SK-N-SH (cell line): ENCODE data around the gene POMC. TPM values are rescaled to one million over a fixed set of nuclear protein-coding genes. Genes with fewer than 3 reads are reported as not detected.

Source experiments
- CTCF ChIA-PET: fragments of 300-600, 350-600 bp; formaldehyde crosslinking; extraction: SDS; loops from one replicate; lab custom pipeline; 2021; lab: Yijun Ruan, JAX
- POLR2A ChIA-PET: fragments of 350-600 bp; sonication (Branson Sonifier 250); formaldehyde crosslinking; extraction: SDS; loops from one replicate; lab custom pipeline; 2020; ENCODE audit warnings: antibody characterized with exemption, inconsistent platforms; lab: Yijun Ruan, JAX
- DNase-seq: peaks from one replicate; pipeline ENCODE4 v3.0.0; 2012
- H2AFZ ChIP-seq: fragments of 200-600 bp; sonication (generic); 2 replicates; pipeline ENCODE4 v1.8.1; 2016; ENCODE audit warnings: antibody characterized with exemption, mild to moderate bottlenecking, low read depth
- H3F3A ChIP-seq: fragments of 200-600 bp; sonication (generic); replicated peaks from 2 replicates; pipeline ENCODE3; 2016; ENCODE audit warnings: antibody characterized with exemption, mild to moderate bottlenecking; ENCODE audit not compliant: insufficient read depth
- H3K27ac ChIP-seq, 2 experiments: fragments of 200-500 bp in 1 of 2; fragments of 200-600 bp in 1 of 2; sonication (Bioruptor generic) in 1 of 2; sonication (generic), shearing (Covaris generic) in 1 of 2; 2 replicates each; pipeline versions ENCODE4 v1.5.1 to v1.6.1; 2014 to 2016; ENCODE audit warnings: low read depth in 2 of 2, inconsistent platforms in 1 of 2, low read length in 1 of 2, mild to moderate bottlenecking in 1 of 2, mixed read lengths in 1 of 2
- H3K27me3 ChIP-seq: fragments of 200-600 bp; sonication (generic), shearing (Covaris generic); 2 replicates; pipeline ENCODE4 v1.6.1; 2016; ENCODE audit warnings: mixed run types; ENCODE audit not compliant: insufficient read depth
- H3K36me3 ChIP-seq, 2 experiments: fragments of 200-500 bp in 1 of 2; fragments of 200-600 bp in 1 of 2; sonication (Bioruptor generic) in 1 of 2; sonication (generic) in 1 of 2; replicated peaks in 1 of 2; 2 replicates each; pipeline versions ENCODE3 to v1.5.1; 2014 to 2016; ENCODE audit warnings: low read length in 1 of 2, mild to moderate bottlenecking in 1 of 2; ENCODE audit not compliant: insufficient read depth in 2 of 2, control insufficient read depth in 1 of 2
- H3K4me1 ChIP-seq, 2 experiments: fragments of 200-500 bp in 1 of 2; fragments of 200-600 bp in 1 of 2; sonication (Bioruptor generic) in 1 of 2; sonication (generic), shearing (Covaris generic) in 1 of 2; 2 replicates each; pipeline versions ENCODE4 v1.5.1 to v1.6.1; 2014 to 2016; ENCODE audit warnings: low read depth in 1 of 2, low read length in 1 of 2, mixed run types in 1 of 2; ENCODE audit not compliant: insufficient read depth in 2 of 2, control insufficient read depth in 1 of 2
- H3K4me2 ChIP-seq: fragments of 200-600 bp; sonication (generic), shearing (Covaris generic); 2 replicates; pipeline ENCODE4 v1.6.1; 2017; ENCODE audit warnings: mixed run types
- H3K4me3 ChIP-seq, 2 experiments: fragments of 200-500 bp in 1 of 2; fragments of 200-600 bp in 1 of 2; sonication (Bioruptor generic) in 1 of 2; sonication (generic), shearing (Covaris generic) in 1 of 2; 2 replicates each; pipeline versions ENCODE4 v1.5.1 to v1.8.1; 2014 to 2016; ENCODE audit warnings: low read depth in 2 of 2, inconsistent platforms in 1 of 2, low read length in 1 of 2, mild to moderate bottlenecking in 1 of 2, mixed read lengths in 1 of 2, moderate library complexity in 1 of 2
- H3K79me2 ChIP-seq: fragments of 200-600 bp; sonication (generic); 2 replicates; pipeline ENCODE4 v1.8.1; 2017; ENCODE audit warnings: mild to moderate bottlenecking; ENCODE audit not compliant: insufficient read depth
- H3K9ac ChIP-seq: fragments of 200-600 bp; sonication (generic); 2 replicates; pipeline ENCODE4 v1.6.1; 2017; ENCODE audit warnings: mixed run types
- H3K9me2 ChIP-seq: fragments of 200-600 bp; sonication (generic); 2 replicates; pipeline ENCODE4 v1.6.1; 2017; ENCODE audit warnings: mixed run types
- H3K9me3 ChIP-seq: fragments of 200-600 bp; sonication (generic); 2 replicates; pipeline ENCODE4 v1.6.1; 2017; ENCODE audit warnings: mixed run types, mild to moderate bottlenecking, moderate library complexity
- H4K20me1 ChIP-seq: fragments of 200-600 bp; sonication (generic); 2 replicates; pipeline ENCODE4 v1.6.1; 2017; ENCODE audit warnings: mild to moderate bottlenecking, mixed run types; ENCODE audit not compliant: insufficient read depth
- ELF1 ChIP-seq: IDR thresholded peaks from 2 replicates; pipeline ENCODE4 v1.4.0; 2012
- EP300 ChIP-seq, 2 experiments: IDR thresholded peaks; 2 replicates each; pipeline versions ENCODE4 v1.4.0 to v1.6.1; 2012; ENCODE audit warnings: borderline replicate concordance in 1 of 2, low read depth in 1 of 2, low read length in 1 of 2
- FOXJ3 ChIP-seq: sonication (generic); formaldehyde crosslinking; IDR thresholded peaks from 2 replicates; pipeline ENCODE4 v1.5.1; 2020; ENCODE audit warnings: mild to moderate bottlenecking, missing genetic modification reagents
- GATA2 ChIP-seq: sonication (generic); formaldehyde crosslinking; IDR thresholded peaks from 2 replicates; pipeline ENCODE4 v1.5.0; 2020; ENCODE audit warnings: mild to moderate bottlenecking, missing genetic modification reagents
- NFIC ChIP-seq: IDR thresholded peaks from 2 replicates; pipeline ENCODE4 v1.4.0; 2012; ENCODE audit warnings: borderline replicate concordance
- NRF1 ChIP-seq: IDR thresholded peaks from 2 replicates; pipeline ENCODE4 v1.6.1; 2012; ENCODE audit warnings: low read depth, mild to moderate bottlenecking, low read length
- POLR2AphosphoS5 ChIP-seq: IDR thresholded peaks from 2 replicates; pipeline ENCODE4 v1.6.1; 2012; ENCODE audit warnings: low read depth, low read length
- RAD21 ChIP-seq: IDR thresholded peaks from 2 replicates; pipeline ENCODE4 v1.6.1; 2012; ENCODE audit warnings: mild to moderate bottlenecking, low read length
- RCOR1 ChIP-seq: fragments of 150-350 bp; IDR thresholded peaks from 2 replicates; pipeline ENCODE4 v1.6.1; 2017; ENCODE audit warnings: antibody characterized with exemption, low read length
- SMC3 ChIP-seq: IDR thresholded peaks from 2 replicates; pipeline ENCODE4 v1.6.1; 2012; ENCODE audit warnings: low read depth, low read length, improper control_type of control experiment
- TCF12 ChIP-seq: IDR thresholded peaks from 2 replicates; pipeline ENCODE4 v1.4.0; 2012
- YY1 ChIP-seq: IDR thresholded peaks from 2 replicates; pipeline ENCODE4 v1.4.0; 2012; ENCODE audit warnings: low read depth, mild to moderate bottlenecking
- WGBS: methylation state at CpG from one replicate; pipeline ENCODE4 v1.1.6; 2017; ENCODE audit warnings: low lambda C conversion rate; 5-methylcytosine and 5-hydroxymethylcytosine counted together
- polyA plus RNA-seq, 3 experiments: library from polyadenylated mRNA; depleted of rRNA; stranded (reverse); fragments of >200 nt; gene quantifications; 2 replicates each; pipeline ENCODE4 v1.2.3, GENCODE V29; 2012
- TF ChIP-seq, protein P1 (sequence below): IDR thresholded peaks from 2 replicates; pipeline ENCODE4; 2012
- TF ChIP-seq, protein P2 (sequence below): IDR thresholded peaks from 2 replicates; pipeline ENCODE4 v1.4.0; 2012; ENCODE audit warnings: low read depth
- TF ChIP-seq, protein P3 (sequence below): IDR thresholded peaks from 2 replicates; pipeline ENCODE4 v1.4.0; 2012; ENCODE audit warnings: low read depth, borderline replicate concordance
- TF ChIP-seq, protein P4 (sequence below): IDR thresholded peaks from 2 replicates; pipeline ENCODE4 v1.4.0; 2012; ENCODE audit warnings: low read depth, borderline replicate concordance
- TF ChIP-seq, protein P5 (sequence below): fragments of 200-600 bp; sonication (generic); IDR thresholded peaks from 2 replicates; pipeline ENCODE4 v1.6.1; 2017; ENCODE audit warnings: antibody characterized with exemption, mild to moderate bottlenecking, moderate library complexity

POMC gene
- polyA plus RNA-seq, 1 of the 3 experiments (the other 2 are of a cell fraction), result not detected

DNA sequence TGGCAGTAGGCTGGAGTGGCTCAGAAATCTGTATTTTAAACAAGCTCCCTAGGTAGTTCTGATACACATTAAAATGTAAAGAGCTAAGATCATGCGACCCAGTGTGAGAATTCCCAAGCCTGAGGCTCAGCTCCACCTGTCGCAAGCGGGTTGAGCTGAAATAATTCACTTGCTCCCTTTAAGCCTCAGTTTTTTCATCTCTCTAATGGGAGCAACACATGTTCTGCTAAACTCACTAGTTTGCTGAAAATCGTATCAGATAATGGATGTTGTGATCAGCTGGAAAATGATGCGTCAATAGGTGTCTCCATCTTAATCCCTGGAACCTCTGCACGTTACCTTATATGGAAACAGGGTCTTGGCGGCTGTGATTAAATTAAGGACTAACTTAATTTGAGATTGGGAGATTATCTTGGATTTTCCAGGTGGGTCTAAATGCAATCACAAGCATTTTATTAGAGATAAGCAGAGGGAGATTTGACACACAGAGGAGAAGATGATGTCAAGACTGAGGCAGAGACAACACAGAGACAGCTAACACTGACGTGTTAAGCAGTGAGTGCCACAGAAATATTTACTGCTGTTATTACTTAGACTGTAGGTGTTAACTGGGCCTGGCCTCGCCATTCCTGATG is 53.0 kb downstream of the POMC start:
- ChIA-PET POLR2A (no interaction called here), CTCF (interaction anchor here (0.6 to 27.1 kb wide), 9 partner anchors 12 to 139 kb away, joined by 3 to 519 read pairs (median 4); partner anchors contain the start of gene EFR3B)
- no peaks in the 10 kb centered on the region for H3K79me2 ChIP-seq
- H3K9me3 ChIP-seq, result no peaks in the 10 kb centered on the region
- no peaks in the 10 kb centered on the region for H3K36me3 ChIP-seq
- H3F3A ChIP-seq, result no peaks in the 10 kb centered on the region
- no peak overlapping the region; a peak in 1 of 4 replicates for H3K27ac ChIP-seq
- no peak overlapping the region for H3K4me3 ChIP-seq
- no peaks in the 10 kb centered on the region for H3K27me3 ChIP-seq
- no peaks in the 10 kb centered on the region for H3K9me2 ChIP-seq
- no peak overlapping the region for H2AFZ ChIP-seq
- H4K20me1 ChIP-seq, result no peaks in the 10 kb centered on the region
- no peak overlapping the region for H3K4me2 ChIP-seq
- DNase-seq, result no peak
- no peak overlapping the region for H3K9ac ChIP-seq
- peak; percentile 64 for TF ChIP-seq GATA2 (CRISPR knock-in tag)
- peak in 1 of 2 experiments; percentile 33; a peak in 1 of 4 replicates for TF ChIP-seq EP300 (IDR thresholded peaks at IDR 0.05; ENCODE audit: borderline replicate concordance in 1 of 2, low read depth in 1 of 2, low read length in 1 of 2)
- TF ChIP-seq, protein P1, sequence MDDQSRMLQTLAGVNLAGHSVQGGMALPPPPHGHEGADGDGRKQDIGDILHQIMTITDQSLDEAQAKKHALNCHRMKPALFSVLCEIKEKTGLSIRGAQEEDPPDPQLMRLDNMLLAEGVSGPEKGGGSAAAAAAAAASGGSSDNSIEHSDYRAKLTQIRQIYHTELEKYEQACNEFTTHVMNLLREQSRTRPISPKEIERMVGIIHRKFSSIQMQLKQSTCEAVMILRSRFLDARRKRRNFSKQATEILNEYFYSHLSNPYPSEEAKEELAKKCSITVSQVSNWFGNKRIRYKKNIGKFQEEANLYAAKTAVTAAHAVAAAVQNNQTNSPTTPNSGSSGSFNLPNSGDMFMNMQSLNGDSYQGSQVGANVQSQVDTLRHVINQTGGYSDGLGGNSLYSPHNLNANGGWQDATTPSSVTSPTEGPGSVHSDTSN, result no peak
- 94% methylated on average over 9 of the region's 9 CpGs for WGBS
- peaks cover 0 to 2% of the 10 kb centered on the region in 2 experiments; a peak in 1 of 4 replicates for H3K4me1 ChIP-seq

DNA sequence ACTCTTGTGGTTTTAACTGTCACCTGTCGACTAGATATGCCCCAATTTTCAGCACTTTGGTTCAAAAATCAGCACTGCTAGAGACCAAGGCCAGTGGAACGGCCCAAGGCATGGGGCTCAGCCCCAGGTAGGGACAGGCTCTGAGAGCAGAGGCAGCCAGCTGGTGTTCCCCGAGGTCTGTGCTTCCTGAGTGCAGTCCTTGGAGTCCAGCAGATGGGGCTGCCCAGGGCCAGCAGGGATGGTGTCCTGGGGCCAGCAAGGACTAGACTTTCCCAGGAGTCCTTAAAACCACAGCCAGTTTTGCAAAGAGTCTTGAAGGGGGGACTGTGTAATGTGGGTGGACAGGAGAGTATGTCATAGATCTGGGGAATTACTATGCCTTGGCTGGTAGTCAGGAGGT is 56.3 kb downstream of the POMC start:
- H3K4me1 ChIP-seq, result peaks cover 0 to 2% of the 10 kb centered on the region in 2 experiments; a peak in 1 of 4 replicates
- H3K9ac ChIP-seq, result no peak overlapping the region
- H4K20me1 ChIP-seq, result no peaks in the 10 kb centered on the region
- WGBS, result 80% methylated on average over 3 of the region's 3 CpGs
- no peaks in the 10 kb centered on the region for H3F3A ChIP-seq
- ChIA-PET CTCF (interaction anchor here (3.6 kb wide), 1 partner anchor 137 kb away, joined by 27 read pairs; no protein-coding TSS in a partner anchor), POLR2A (interaction anchor here (0.7 kb wide), 1 partner anchor 29 kb away, joined by 3 read pairs; no protein-coding TSS in a partner anchor)
- no peak for DNase-seq
- H2AFZ ChIP-seq, result no peak overlapping the region
- H3K27me3 ChIP-seq, result no peaks in the 10 kb centered on the region
- no peak overlapping the region for H3K4me2 ChIP-seq
- TF ChIP-seq RAD21 (no peak), SMC3 (no peak), TCF12 (no peak), FOXJ3 (CRISPR knock-in tag) (no peak), RCOR1 (no peak), NFIC (no peak), POLR2AphosphoS5 (no peak), ELF1 (no peak), YY1 (no peak), GATA2 (CRISPR knock-in tag) (no peak), EP300 (IDR thresholded peaks at IDR 0.05; ENCODE audit: borderline replicate concordance in 1 of 2, low read depth in 1 of 2, low read length in 1 of 2) (no peak), NRF1 (no peak)
- TF ChIP-seq, protein P2, sequence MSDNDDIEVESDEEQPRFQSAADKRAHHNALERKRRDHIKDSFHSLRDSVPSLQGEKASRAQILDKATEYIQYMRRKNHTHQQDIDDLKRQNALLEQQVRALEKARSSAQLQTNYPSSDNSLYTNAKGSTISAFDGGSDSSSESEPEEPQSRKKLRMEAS, result no peak
- TF ChIP-seq, protein P3, sequence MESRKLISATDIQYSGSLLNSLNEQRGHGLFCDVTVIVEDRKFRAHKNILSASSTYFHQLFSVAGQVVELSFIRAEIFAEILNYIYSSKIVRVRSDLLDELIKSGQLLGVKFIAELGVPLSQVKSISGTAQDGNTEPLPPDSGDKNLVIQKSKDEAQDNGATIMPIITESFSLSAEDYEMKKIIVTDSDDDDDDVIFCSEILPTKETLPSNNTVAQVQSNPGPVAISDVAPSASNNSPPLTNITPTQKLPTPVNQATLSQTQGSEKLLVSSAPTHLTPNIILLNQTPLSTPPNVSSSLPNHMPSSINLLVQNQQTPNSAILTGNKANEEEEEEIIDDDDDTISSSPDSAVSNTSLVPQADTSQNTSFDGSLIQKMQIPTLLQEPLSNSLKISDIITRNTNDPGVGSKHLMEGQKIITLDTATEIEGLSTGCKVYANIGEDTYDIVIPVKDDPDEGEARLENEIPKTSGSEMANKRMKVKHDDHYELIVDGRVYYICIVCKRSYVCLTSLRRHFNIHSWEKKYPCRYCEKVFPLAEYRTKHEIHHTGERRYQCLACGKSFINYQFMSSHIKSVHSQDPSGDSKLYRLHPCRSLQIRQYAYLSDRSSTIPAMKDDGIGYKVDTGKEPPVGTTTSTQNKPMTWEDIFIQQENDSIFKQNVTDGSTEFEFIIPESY, result no peak
- TF ChIP-seq, protein P4, sequence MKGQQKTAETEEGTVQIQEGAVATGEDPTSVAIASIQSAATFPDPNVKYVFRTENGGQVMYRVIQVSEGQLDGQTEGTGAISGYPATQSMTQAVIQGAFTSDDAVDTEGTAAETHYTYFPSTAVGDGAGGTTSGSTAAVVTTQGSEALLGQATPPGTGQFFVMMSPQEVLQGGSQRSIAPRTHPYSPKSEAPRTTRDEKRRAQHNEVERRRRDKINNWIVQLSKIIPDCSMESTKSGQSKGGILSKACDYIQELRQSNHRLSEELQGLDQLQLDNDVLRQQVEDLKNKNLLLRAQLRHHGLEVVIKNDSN, result no peak
- TF ChIP-seq, protein P1, result no peak
- TF ChIP-seq, protein P5, sequence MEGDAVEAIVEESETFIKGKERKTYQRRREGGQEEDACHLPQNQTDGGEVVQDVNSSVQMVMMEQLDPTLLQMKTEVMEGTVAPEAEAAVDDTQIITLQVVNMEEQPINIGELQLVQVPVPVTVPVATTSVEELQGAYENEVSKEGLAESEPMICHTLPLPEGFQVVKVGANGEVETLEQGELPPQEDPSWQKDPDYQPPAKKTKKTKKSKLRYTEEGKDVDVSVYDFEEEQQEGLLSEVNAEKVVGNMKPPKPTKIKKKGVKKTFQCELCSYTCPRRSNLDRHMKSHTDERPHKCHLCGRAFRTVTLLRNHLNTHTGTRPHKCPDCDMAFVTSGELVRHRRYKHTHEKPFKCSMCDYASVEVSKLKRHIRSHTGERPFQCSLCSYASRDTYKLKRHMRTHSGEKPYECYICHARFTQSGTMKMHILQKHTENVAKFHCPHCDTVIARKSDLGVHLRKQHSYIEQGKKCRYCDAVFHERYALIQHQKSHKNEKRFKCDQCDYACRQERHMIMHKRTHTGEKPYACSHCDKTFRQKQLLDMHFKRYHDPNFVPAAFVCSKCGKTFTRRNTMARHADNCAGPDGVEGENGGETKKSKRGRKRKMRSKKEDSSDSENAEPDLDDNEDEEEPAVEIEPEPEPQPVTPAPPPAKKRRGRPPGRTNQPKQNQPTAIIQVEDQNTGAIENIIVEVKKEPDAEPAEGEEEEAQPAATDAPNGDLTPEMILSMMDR, result no peak
- H3K36me3 ChIP-seq, result no peaks in the 10 kb centered on the region
- H3K79me2 ChIP-seq, result no peaks in the 10 kb centered on the region
- no peak overlapping the region for H3K27ac ChIP-seq
- H3K4me3 ChIP-seq, result no peak overlapping the region
- no peaks in the 10 kb centered on the region for H3K9me2 ChIP-seq
- no peaks in the 10 kb centered on the region for H3K9me3 ChIP-seq
